Loucy (cell line): ENCODE results near the gene KCND1.

ENCODE experiments used
- H2AFZ ChIP-seq: fragments of 200-600 bp; sonication (generic); 2 replicates; pipeline ENCODE4 v1.6.0; 2016; ENCODE audit warnings: antibody characterized with exemption, mild to moderate bottlenecking, low read length, moderate library complexity
- H3F3A ChIP-seq: fragments of 200-600 bp; 2 replicates; pipeline ENCODE4 v1.6.0; 2016; ENCODE audit warnings: antibody characterized with exemption, low read depth, mild to moderate bottlenecking
- H3K27me3 ChIP-seq: fragments of 200-600 bp; sonication (generic); 2 replicates; pipeline ENCODE4 v1.6.1; 2014; ENCODE audit warnings: low read length, mild to moderate bottlenecking; ENCODE audit not compliant: insufficient read depth, poor library complexity, severe bottlenecking
- H3K36me3 ChIP-seq: fragments of 200-600 bp; sonication (generic); 2 replicates; pipeline ENCODE4 v1.6.1; 2016; ENCODE audit warnings: low read length; ENCODE audit not compliant: insufficient read depth
- H3K4me1 ChIP-seq: fragments of 200-600 bp; sonication (generic); 2 replicates; pipeline ENCODE4 v1.5.1; 2014; ENCODE audit warnings: low read length, mild to moderate bottlenecking; ENCODE audit not compliant: insufficient read depth, poor library complexity, severe bottlenecking
- H3K4me2 ChIP-seq: fragments of 200-600 bp; sonication (generic); 2 replicates; pipeline ENCODE4 v1.6.0; 2014; ENCODE audit warnings: antibody characterized with exemption, low read length, low read depth, mild to moderate bottlenecking; ENCODE audit not compliant: poor library complexity, severe bottlenecking
- H3K4me3 ChIP-seq: fragments of 200-600 bp; sonication (generic); 2 replicates; pipeline ENCODE4 v1.5.1; 2014; ENCODE audit warnings: low read length, mild to moderate bottlenecking, mixed read lengths; ENCODE audit not compliant: poor library complexity, severe bottlenecking
- H3K79me2 ChIP-seq: fragments of 200-600 bp; sonication (generic); 2 replicates; pipeline ENCODE4 v1.6.1; 2014; ENCODE audit warnings: low read length; ENCODE audit not compliant: insufficient read depth
- H3K9ac ChIP-seq: fragments of 200-600 bp; sonication (generic); 2 replicates; pipeline ENCODE4 v1.6.0; 2014; ENCODE audit warnings: mild to moderate bottlenecking, low read depth, low read length, moderate library complexity; ENCODE audit not compliant: poor library complexity, severe bottlenecking
- H3K9me2 ChIP-seq: fragments of 200-600 bp; sonication (generic); replicated peaks from 2 replicates; pipeline ENCODE4 v1.6.1; 2016; ENCODE audit warnings: low read depth, low read length, mixed read lengths
- H3K9me3 ChIP-seq: fragments of 200-600 bp; sonication (generic); 2 replicates; pipeline ENCODE4 v1.6.1; 2014; ENCODE audit warnings: mild to moderate bottlenecking, antibody characterized with exemption, low read length, low read depth; ENCODE audit not compliant: insufficient read depth
- H4K20me1 ChIP-seq: fragments of 200-600 bp; sonication (generic); 2 replicates; pipeline ENCODE4 v1.6.0; 2014; ENCODE audit warnings: antibody characterized with exemption, low read length, mild to moderate bottlenecking; ENCODE audit not compliant: insufficient read depth, poor library complexity, severe bottlenecking
- EZH2phosphoT487 ChIP-seq: fragments of 200-600 bp; IDR thresholded peaks from 2 replicates; pipeline ENCODE4 v1.6.1; 2018; ENCODE audit warnings: antibody characterized with exemption, mild to moderate bottlenecking, moderate library complexity, borderline replicate concordance
- TF ChIP-seq, protein P1 (sequence below): fragments of 200-600 bp; sonication (generic); conservative IDR thresholded peaks from 2 replicates; pipeline ENCODE4 v1.5.1; 2014; ENCODE audit warnings: mild to moderate bottlenecking, antibody characterized with exemption, low read length

Gene KCND1

DNA sequence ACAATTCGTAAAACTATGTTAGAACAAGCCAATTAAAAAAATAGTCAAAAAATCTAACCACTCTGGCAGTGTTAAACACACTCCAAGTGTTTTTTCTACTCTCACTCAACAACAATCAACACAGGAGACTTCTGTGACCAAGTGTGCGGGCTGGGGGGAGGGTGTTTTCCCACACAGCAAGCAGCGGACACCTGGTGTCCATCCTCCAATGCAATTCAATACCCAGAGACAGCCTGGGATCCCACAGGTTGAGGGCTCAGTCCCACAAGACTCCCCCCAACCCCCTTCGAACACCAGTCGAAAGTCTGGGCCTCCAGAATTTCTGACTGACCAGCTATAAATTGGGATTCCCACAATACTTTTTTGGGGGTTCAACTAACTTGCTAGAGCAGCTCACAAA, 44.5 kb downstream of the KCND1 start:
- Histone ChIP-seq H3K36me3 (peaks cover 33% of the 10 kb centered on the region; the same call in 1 of the 2 replicates), H3K4me3 (no peak overlapping the region), H3K4me1 (no peaks in the 10 kb centered on the region), H2AFZ (no peak overlapping the region), H3K27me3 (no peaks in the 10 kb centered on the region), H3K9ac (no peak overlapping the region), H3K9me3 (no peaks in the 10 kb centered on the region), H3F3A (no peaks in the 10 kb centered on the region), H3K4me2 (no peak overlapping the region), H3K79me2 (no peaks in the 10 kb centered on the region), H3K9me2 (no peaks in the 10 kb centered on the region), H4K20me1 (no peaks in the 10 kb centered on the region)
- TF ChIP-seq, protein P1, sequence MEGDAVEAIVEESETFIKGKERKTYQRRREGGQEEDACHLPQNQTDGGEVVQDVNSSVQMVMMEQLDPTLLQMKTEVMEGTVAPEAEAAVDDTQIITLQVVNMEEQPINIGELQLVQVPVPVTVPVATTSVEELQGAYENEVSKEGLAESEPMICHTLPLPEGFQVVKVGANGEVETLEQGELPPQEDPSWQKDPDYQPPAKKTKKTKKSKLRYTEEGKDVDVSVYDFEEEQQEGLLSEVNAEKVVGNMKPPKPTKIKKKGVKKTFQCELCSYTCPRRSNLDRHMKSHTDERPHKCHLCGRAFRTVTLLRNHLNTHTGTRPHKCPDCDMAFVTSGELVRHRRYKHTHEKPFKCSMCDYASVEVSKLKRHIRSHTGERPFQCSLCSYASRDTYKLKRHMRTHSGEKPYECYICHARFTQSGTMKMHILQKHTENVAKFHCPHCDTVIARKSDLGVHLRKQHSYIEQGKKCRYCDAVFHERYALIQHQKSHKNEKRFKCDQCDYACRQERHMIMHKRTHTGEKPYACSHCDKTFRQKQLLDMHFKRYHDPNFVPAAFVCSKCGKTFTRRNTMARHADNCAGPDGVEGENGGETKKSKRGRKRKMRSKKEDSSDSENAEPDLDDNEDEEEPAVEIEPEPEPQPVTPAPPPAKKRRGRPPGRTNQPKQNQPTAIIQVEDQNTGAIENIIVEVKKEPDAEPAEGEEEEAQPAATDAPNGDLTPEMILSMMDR = no peak
- no peak for TF ChIP-seq EZH2phosphoT487

DNA sequence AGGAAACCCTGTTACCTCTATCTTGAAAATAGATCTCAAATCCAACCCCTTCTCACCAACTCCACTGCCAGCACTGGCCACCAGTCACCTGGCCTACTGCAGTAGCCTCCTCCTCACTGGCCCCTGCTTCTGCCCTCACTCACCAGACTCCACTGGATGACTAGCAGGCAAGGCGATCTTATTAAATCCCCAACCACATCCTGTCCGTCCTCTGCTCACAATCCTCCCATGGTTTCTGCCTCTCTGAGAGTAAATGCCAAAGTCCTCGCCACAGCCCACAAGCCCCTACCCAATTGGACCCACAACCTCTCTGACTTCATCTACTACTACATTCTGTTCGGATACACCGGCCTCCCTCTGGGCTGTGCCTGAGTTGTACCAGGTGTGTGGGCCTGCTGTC, 47.4 kb downstream of the KCND1 start:
- Histone ChIP-seq H3K79me2 (no peaks in the 10 kb centered on the region), H3K9ac (no peak overlapping the region), H4K20me1 (no peaks in the 10 kb centered on the region), H3K9me3 (no peaks in the 10 kb centered on the region), H3K36me3 (peaks cover 23% of the 10 kb centered on the region; the same call in 1 of the 2 replicates), H3F3A (no peaks in the 10 kb centered on the region), H3K4me1 (peaks cover 9% of the 10 kb centered on the region), H3K4me3 (no peak overlapping the region), H3K9me2 (no peaks in the 10 kb centered on the region), H3K27me3 (no peaks in the 10 kb centered on the region), H2AFZ (no peak overlapping the region), H3K4me2 (no peak overlapping the region)
- TF ChIP-seq, protein P1 = no peak

DNA sequence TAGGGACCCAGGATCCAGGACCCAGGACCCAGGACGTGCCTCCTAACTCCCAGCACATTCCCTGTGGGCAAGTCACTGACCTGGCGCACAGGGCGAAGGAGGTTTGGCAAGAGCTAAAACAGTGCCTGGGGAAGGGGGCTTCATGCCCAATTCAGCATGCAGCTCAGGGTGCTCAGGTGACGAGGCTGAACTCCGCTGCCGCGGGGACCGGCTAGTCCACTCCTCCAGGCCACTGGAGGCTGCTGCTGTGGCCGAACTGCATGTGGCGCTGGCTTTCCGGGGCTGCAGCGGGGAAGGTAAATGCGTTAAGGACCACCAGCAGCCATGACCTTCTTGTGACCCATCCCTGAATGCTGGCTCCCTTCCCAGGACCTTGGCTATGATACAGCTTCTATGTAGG, 47.9 kb downstream of the KCND1 start:
- Histone ChIP-seq H3K4me3 (no peak overlapping the region), H3K27me3 (no peaks in the 10 kb centered on the region), H3K36me3 (peaks cover 23% of the 10 kb centered on the region; the same call in 1 of the 2 replicates), H4K20me1 (no peaks in the 10 kb centered on the region), H3K4me1 (peaks cover 11% of the 10 kb centered on the region), H2AFZ (no peak overlapping the region), H3K9ac (no peak overlapping the region), H3K9me2 (no peaks in the 10 kb centered on the region), H3F3A (no peaks in the 10 kb centered on the region), H3K4me2 (no peak overlapping the region), H3K79me2 (no peaks in the 10 kb centered on the region), H3K9me3 (no peaks in the 10 kb centered on the region)
- no peak for TF ChIP-seq EZH2phosphoT487
- TF ChIP-seq, protein P1 = no peak
